Erythroblast (primary cell): ENCODE data around the gene OR2V1.

ENCODE experiments used
- GATA1 ChIP-seq: IDR thresholded peaks from 2 replicates; pipeline ENCODE4 v1.6.1; 2011; ENCODE audit warnings: low read depth, mild to moderate bottlenecking, control low read depth, low read length, moderate library complexity
- POLR2A ChIP-seq: IDR thresholded peaks from 2 replicates; pipeline ENCODE4 v1.6.1; 2011; ENCODE audit warnings: mild to moderate bottlenecking, low read length

GRCh38 chr5:181129601-181130000, 1.4 kb downstream of the OR2V1 start:
- TF ChIP-seq POLR2A (no peak), GATA1 (no peak)
